ENCODE measurements around the gene PRKAR1B.
"Not testable (repeated sequence)": the region's sequence is repeated elsewhere in the genome, so short reads cannot be mapped to it uniquely, and the experiment has no call there.

Gene PRKAR1B

GRCh38 chr7:556837-557557 is 170.1 kb downstream of the PRKAR1B start:
- DNase-seq (ENCODE audit: low read depth), result no peak

GRCh38 chr7:556291-556826 is 170.7 kb downstream of the PRKAR1B start:
- DNase-seq (ENCODE audit: low read depth), result no peak

GRCh38 chr7:555551-556160 is 171.4 kb downstream of the PRKAR1B start:
- no peak for DNase-seq (ENCODE audit: low read depth)

- DNase-seq (ENCODE audit: low read depth), result no peak
Observed at GRCh38 chr7:553636-554111, 173.4 kb downstream of the PRKAR1B start.

- no peak for DNase-seq (ENCODE audit: low read depth)
Observed at GRCh38 chr7:552868-553635, 174.0 kb downstream of the PRKAR1B start.

- not testable (repeated sequence) for DNase-seq (ENCODE audit: low read depth)
Observed at GRCh38 chr7:552151-552867, 174.8 kb downstream of the PRKAR1B start.

GRCh38 chr7:551615-551970 is 175.5 kb downstream of the PRKAR1B start:
- DNase-seq (ENCODE audit: low read depth), result not testable (repeated sequence)

- DNase-seq (ENCODE audit: low read depth), result no peak
Observed at GRCh38 chr7:550881-551614, 176.0 kb downstream of the PRKAR1B start.

GRCh38 chr7:549891-550625 is 177.0 kb downstream of the PRKAR1B start:
- no peak for DNase-seq (ENCODE audit: low read depth)

GRCh38 chr7:549066-549890 is 177.8 kb downstream of the PRKAR1B start:
- no peak for DNase-seq (ENCODE audit: low read depth)

- DNase-seq (ENCODE audit: low read depth), result no peak
Observed at GRCh38 chr7:548401-548800, 178.7 kb downstream of the PRKAR1B start.

GRCh38 chr7:545470-545869 is 181.6 kb downstream of the PRKAR1B start:
- no peak for DNase-seq (ENCODE audit: low read depth)

GRCh38 chr7:544338-545221 is 182.5 kb downstream of the PRKAR1B start:
- DNase-seq (ENCODE audit: low read depth), result no peak

- DNase-seq (ENCODE audit: low read depth), result no peak
Observed at GRCh38 chr7:543501-544337, 183.4 kb downstream of the PRKAR1B start.

- no peak for DNase-seq (ENCODE audit: low read depth)
Observed at GRCh38 chr7:542713-543500, 184.2 kb downstream of the PRKAR1B start.

- no peak for DNase-seq (ENCODE audit: low read depth)
Observed at GRCh38 chr7:542131-542712, 184.9 kb downstream of the PRKAR1B start.

- no peak for DNase-seq (ENCODE audit: low read depth)
Observed at GRCh38 chr7:541661-542060, 185.4 kb downstream of the PRKAR1B start.
